ENCODE data around the gene BACH2. TPM values are rescaled to one million over a fixed set of nuclear protein-coding genes. Genes with fewer than 3 reads are reported as not detected.

Gene BACH2
- polyA plus RNA-seq, 1 experiment = 0.10 TPM

DNA sequence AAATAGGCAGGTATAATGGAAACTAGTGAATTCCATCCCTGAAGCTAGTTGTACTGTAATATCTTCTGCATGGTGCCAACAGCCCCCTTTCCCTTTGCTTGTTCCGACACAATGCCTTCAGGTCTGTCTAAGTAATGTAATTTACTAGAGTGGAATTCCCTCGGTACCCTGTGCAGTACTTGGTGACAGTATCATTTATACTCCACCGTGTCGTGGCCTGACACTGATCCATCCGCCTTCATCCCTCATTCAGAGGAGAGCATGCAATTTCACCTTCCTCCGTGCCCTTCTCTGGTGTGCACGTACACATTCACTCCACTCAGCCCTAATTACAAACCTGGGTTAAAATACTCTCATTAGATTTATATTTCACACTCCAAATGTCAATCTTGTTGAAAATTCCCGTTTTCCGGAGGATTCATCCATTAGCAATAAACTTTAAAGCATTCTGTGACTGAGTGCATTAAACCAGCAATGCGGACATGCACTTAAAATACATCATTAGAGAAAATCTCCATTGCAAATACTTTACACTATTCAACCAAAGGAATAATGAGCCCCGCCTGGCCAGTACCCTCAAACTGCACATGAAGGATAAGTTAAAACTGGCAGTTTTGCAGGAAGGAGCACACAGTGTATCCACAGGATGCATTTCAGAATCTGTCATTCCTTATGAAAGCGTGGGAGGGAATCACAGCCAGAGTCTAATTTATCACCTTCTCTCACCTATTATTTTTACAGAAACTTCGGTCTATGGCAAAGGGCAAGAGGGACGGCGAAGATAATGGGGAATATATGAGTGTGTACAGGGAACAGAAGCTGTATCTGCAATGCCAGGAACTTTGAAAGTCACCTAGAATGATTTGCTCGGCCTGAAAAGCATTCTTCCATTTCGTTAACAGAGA, 219.9 kb downstream of the BACH2 start:
- Histone ChIP-seq H3K4me3 (ENCODE audit: low read depth, low read length) (no peak overlapping the region), H3K27me3 (ENCODE audit: control insufficient read depth, insufficient read depth, low read length) (peaks cover 1% of the 10 kb centered on the region), H3K36me3 (ENCODE audit: control insufficient read depth, insufficient read depth, low read length) (no peaks in the 10 kb centered on the region)
- no peak for TF ChIP-seq CTCF (IDR thresholded peaks at IDR 0.05; ENCODE audit: insufficient read depth, low read depth, low read length)
- no peak for DNase-seq (ENCODE audit: low read depth)
- POLR2A ChIA-PET = no interaction called here
- CTCF ChIA-PET = interaction anchor here (1.0 kb wide), 1 partner anchor 14 kb away, joined by 4 read pairs; no protein-coding TSS in a partner anchor

DNA sequence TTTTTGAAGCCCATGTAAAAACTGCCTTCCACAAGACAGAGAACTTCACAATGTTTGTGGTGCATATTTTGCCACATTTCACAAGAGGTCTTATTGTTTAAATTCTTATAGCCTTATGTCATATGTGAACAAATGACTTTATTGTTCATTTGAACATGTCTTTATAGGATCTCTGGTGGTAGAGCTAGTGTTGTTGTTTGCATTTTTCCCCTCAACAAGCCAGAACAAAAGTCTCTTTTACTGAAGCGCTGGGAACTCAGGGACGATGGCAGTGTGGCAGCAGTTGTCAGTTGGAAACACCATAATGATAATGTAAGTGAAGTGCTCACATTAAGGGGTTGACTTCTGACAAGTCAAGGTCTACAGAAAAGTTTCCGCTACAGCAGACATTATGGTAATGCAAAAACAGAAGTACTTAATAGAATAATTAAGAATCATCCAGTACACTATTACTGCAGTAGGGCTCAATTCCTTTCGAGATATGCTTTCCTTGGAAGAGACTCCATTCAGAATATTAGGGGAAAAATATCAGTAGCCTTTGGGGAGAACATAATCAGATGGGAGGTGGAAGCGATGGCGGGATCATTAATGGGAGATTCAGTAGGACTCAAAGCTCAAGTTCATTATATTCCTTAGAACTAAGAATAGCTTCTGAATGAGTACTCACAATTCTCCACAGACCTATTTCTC, 222.3 kb downstream of the BACH2 start:
- TF ChIP-seq CTCF (IDR thresholded peaks at IDR 0.05; ENCODE audit: insufficient read depth, low read depth, low read length) = no peak

DNA sequence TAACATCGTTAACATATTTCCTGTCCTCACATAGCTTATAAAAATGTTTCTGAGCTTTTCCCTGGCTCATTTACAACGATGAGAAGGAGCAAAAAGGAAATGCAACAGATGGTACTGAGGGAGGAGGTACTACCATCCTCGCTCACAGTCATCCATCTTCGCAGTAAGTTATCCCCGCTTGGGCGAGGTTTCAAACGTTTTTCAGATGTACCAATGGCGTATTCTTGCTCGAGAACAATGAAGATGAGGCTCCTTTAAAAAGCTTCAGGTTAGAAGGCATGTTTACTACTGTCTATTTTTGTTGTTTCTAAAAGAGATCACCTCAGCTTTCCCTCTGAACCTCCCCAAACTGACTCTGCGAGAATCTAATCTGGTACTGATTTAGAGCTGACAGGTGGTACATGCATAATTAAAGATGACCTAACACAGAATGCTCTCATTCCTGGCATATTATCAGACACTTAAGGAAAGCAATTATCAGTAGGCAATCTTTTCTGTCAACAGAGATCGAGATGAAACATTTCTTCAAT, 223.6 kb downstream of the BACH2 start:
- CTCF ChIA-PET = no interaction called here

More for the DNA sequence above, 222.3 kb downstream of the BACH2 start:
- Histone ChIP-seq H3K4me3 (ENCODE audit: low read depth, low read length) (no peak overlapping the region), H3K27me3 (ENCODE audit: control insufficient read depth, insufficient read depth, low read length) (peaks cover 3% of the 10 kb centered on the region), H3K36me3 (ENCODE audit: control insufficient read depth, insufficient read depth, low read length) (no peaks in the 10 kb centered on the region)
- no peak for DNase-seq (ENCODE audit: low read depth)
- ChIA-PET POLR2A (no interaction called here), CTCF (no interaction called here)

DNA sequence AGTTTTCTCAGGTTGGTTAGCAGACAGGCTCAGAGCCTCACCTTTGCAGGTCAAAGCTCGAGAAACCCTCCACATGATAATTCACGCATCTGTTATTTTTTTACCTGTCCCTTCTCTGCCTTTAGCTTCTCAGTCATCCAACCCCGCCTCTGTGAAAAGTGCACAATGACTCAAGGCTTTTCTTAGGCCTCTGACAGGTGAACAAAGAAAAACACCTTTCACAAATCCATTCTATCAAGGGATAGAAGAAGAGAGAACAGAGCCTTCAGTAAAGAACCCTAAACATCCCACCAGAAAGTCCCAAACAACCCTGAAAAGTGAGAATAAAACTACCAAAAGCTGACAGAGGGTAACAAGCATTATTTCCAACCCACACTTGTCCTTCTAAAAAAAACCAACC, 224.1 kb downstream of the BACH2 start:
- TF ChIP-seq CTCF (IDR thresholded peaks at IDR 0.05; ENCODE audit: insufficient read depth, low read depth, low read length) = no peak
- ChIA-PET CTCF (interaction anchor here (1.0 kb wide), 1 partner anchor 107 kb away, joined by 3 read pairs; no protein-coding TSS in a partner anchor), POLR2A (no interaction called here)
- Histone ChIP-seq H3K36me3 (ENCODE audit: control insufficient read depth, insufficient read depth, low read length) (no peaks in the 10 kb centered on the region), H3K27me3 (ENCODE audit: control insufficient read depth, insufficient read depth, low read length) (peaks cover 3% of the 10 kb centered on the region), H3K4me3 (ENCODE audit: low read depth, low read length) (no peak overlapping the region)
- no peak for DNase-seq (ENCODE audit: low read depth)

More for the DNA sequence above, 223.6 kb downstream of the BACH2 start:
- no peak overlapping the region for H3K4me3 ChIP-seq (ENCODE audit: low read depth, low read length)
- no peak for TF ChIP-seq CTCF (IDR thresholded peaks at IDR 0.05; ENCODE audit: insufficient read depth, low read depth, low read length)
- no peak for DNase-seq (ENCODE audit: low read depth)
- peaks cover 3% of the 10 kb centered on the region for H3K27me3 ChIP-seq (ENCODE audit: control insufficient read depth, insufficient read depth, low read length)
- H3K36me3 ChIP-seq (ENCODE audit: control insufficient read depth, insufficient read depth, low read length) = no peaks in the 10 kb centered on the region
- POLR2A ChIA-PET = no interaction called here

All from BJ (cell line).